Stimulated activated CD8-positive, alpha-beta memory T cell treated with anti-CD3 and anti-CD28 coated beads, Interleukin-4, amount 100 ng/mL, for 4 hours (primary cell): ENCODE measurements around the gene PHKB.

Source experiments
- DNase-seq, 2 donors: peaks; one replicate each; pipeline ENCODE4 v3.0.0-alpha.2; 2020; ENCODE audit warnings: low read depth in 2 of 2, low spot score in 1 of 2

PHKB gene

GRCh38 chr16:47565454-47565853 lies 104.3 kb downstream of the PHKB start:
- no peak for DNase-seq

- DNase-seq = no peak
Observed at GRCh38 chr16:47567321-47567720, 106.2 kb downstream of the PHKB start.

GRCh38 chr16:47568351-47568750 lies 107.2 kb downstream of the PHKB start:
- no peak for DNase-seq

GRCh38 chr16:47571049-47571448 lies 109.9 kb downstream of the PHKB start:
- no peak for DNase-seq

- no peak for DNase-seq
Observed at GRCh38 chr16:47571711-47572110, 110.6 kb downstream of the PHKB start.

- no peak for DNase-seq
Observed at GRCh38 chr16:47574091-47575054, 113.2 kb downstream of the PHKB start.

- no peak for DNase-seq
Observed at GRCh38 chr16:47577029-47577428, 115.9 kb downstream of the PHKB start.

- no peak for DNase-seq
Observed at GRCh38 chr16:47578033-47578432, 116.9 kb downstream of the PHKB start.

GRCh38 chr16:47578573-47578972 lies 117.4 kb downstream of the PHKB start:
- DNase-seq = no peak

- DNase-seq = no peak
Observed at GRCh38 chr16:47581114-47581513, 120.0 kb downstream of the PHKB start.

GRCh38 chr16:47584464-47585225 lies 123.5 kb downstream of the PHKB start:
- DNase-seq = no peak

- DNase-seq = no peak
Observed at GRCh38 chr16:47586121-47586520, 125.0 kb downstream of the PHKB start.

- no peak for DNase-seq
Observed at GRCh38 chr16:47590472-47590871, 129.3 kb downstream of the PHKB start.

GRCh38 chr16:47592232-47592631 lies 131.1 kb downstream of the PHKB start:
- DNase-seq = no peak

- DNase-seq = no peak
Observed at GRCh38 chr16:47599512-47599911, 138.4 kb downstream of the PHKB start.

GRCh38 chr16:47600376-47600775 lies 139.2 kb downstream of the PHKB start:
- DNase-seq = no peak

- no peak for DNase-seq
Observed at GRCh38 chr16:47604306-47604705, 143.2 kb downstream of the PHKB start.

GRCh38 chr16:47611042-47611441 lies 149.9 kb downstream of the PHKB start:
- DNase-seq = no peak

GRCh38 chr16:47611848-47612493 lies 150.8 kb downstream of the PHKB start:
- no peak for DNase-seq

GRCh38 chr16:47612711-47613110 lies 151.6 kb downstream of the PHKB start:
- no peak for DNase-seq

- DNase-seq = no peak
Observed at GRCh38 chr16:47613251-47613650, 152.1 kb downstream of the PHKB start.

- DNase-seq = no peak
Observed at GRCh38 chr16:47617732-47618131, 156.6 kb downstream of the PHKB start.
